A549 (cell line): ENCODE results near the gene TRPM2. TPM values are rescaled to one million over a fixed set of nuclear protein-coding genes. Genes with fewer than 3 reads are reported as not detected.

ENCODE experiments used
- ATAC-seq, 2 experiments: fragments of 200-7000 bp in 1 of 2; fragments of >200 bp in 1 of 2; cut with Nextera tagmentation in 1 of 2; cut with Tn5 transposase in 1 of 2; 3 replicates each; pipeline versions ENCODE4 v1.8.0 to v1.9.1; 2018 to 2020; ENCODE audit warnings: mild to moderate bottlenecking in 1 of 2, moderate library complexity in 1 of 2
- CTCF ChIA-PET: fragments of 300-600 bp; sonication (Branson Sonifier 250); formaldehyde crosslinking; extraction: SDS; loops from one replicate; lab custom pipeline; 2021; ENCODE audit warnings: antibody characterized with exemption, inconsistent platforms; lab: Yijun Ruan, JAX
- POLR2A ChIA-PET: fragments of 350-600 bp; formaldehyde crosslinking; extraction: SDS; loops from one replicate; lab custom pipeline; 2021; ENCODE audit warnings: antibody characterized with exemption, inconsistent platforms; lab: Yijun Ruan, JAX
- DNase-seq, 2 experiments: peaks; one replicate each; pipeline versions ENCODE4 v3.0.0 to v3.0.0-alpha.2; 2011 to 2016; ENCODE audit warnings: low read depth in 1 of 2, low spot score in 1 of 2
- FAIRE-seq: peaks from 2 replicates; lab custom pipeline; 2011; peaks lifted over from hg19 to GRCh38; lab: Jason Lieb, UNC
- H3K27ac ChIP-seq, 2 experiments: fragments of >200 bp; sonication (Bioruptor Twin); formaldehyde crosslinking; 3 replicates each; pipeline ENCODE4 v1.5.1; 2016 to 2017
- H3K4me1 ChIP-seq: fragments of >200 bp; sonication (Bioruptor Twin); formaldehyde crosslinking; 3 replicates; pipeline ENCODE4 v1.6.1; 2016
- H3K4me2 ChIP-seq: fragments of >200 bp; sonication (Bioruptor Twin); formaldehyde crosslinking; 3 replicates; pipeline ENCODE4 v1.6.1; 2016
- H3K4me3 ChIP-seq: fragments of >200 bp; sonication (Bioruptor Twin); formaldehyde crosslinking; 3 replicates; pipeline ENCODE4 v1.5.1; 2016
- H3K9me3 ChIP-seq: fragments of >200 bp; sonication (Bioruptor Twin); formaldehyde crosslinking; 3 replicates; pipeline ENCODE4 v1.6.1; 2016
- ATOH8 ChIP-seq: fragments of 250-450 bp; sonication (Bioruptor Pico); IDR thresholded peaks from 2 replicates; pipeline ENCODE4 v1.5.0; 2020; ENCODE audit warnings: low read depth, mild to moderate bottlenecking, moderate library complexity
- CHD4 ChIP-seq: fragments of 200-600 bp; sonication (generic); IDR thresholded peaks from 2 replicates; pipeline ENCODE4 v1.6.1; 2016; ENCODE audit warnings: antibody characterized with exemption, mild to moderate bottlenecking, borderline replicate concordance
- E2F6 ChIP-seq: IDR thresholded peaks from 2 replicates; pipeline ENCODE4 v1.6.1; 2012; ENCODE audit warnings: low read depth, borderline replicate concordance
- EHF ChIP-seq: fragments of 250-450 bp; sonication (Bioruptor Pico); IDR thresholded peaks from 2 replicates; pipeline ENCODE4 v1.5.0; 2020; ENCODE audit warnings: mild to moderate bottlenecking
- EHMT2 ChIP-seq: fragments of 200-600 bp; sonication (generic); IDR thresholded peaks from 2 replicates; pipeline ENCODE4 v1.6.1; 2016; ENCODE audit warnings: antibody characterized with exemption, low read depth, mild to moderate bottlenecking, moderate library complexity
- ELK1 ChIP-seq: fragments of 150-350 bp; IDR thresholded peaks from 2 replicates; pipeline ENCODE4 v1.6.1; 2014; ENCODE audit warnings: low read depth, mild to moderate bottlenecking, low read length
- EP300 ChIP-seq, 2 experiments: fragments of >200 bp; sonication (Bioruptor Twin); formaldehyde crosslinking; IDR thresholded peaks; 2 replicates in 1 of 2; 3 replicates in 1 of 2; pipeline ENCODE4 v1.6.1; 2016 to 2017
- FOSB ChIP-seq: fragments of 250-450 bp; sonication (Bioruptor Pico); IDR thresholded peaks from 2 replicates; pipeline ENCODE4 v1.5.0; 2020; ENCODE audit warnings: mild to moderate bottlenecking, moderate library complexity
- FOXS1 ChIP-seq: fragments of 250-450 bp; sonication (Bioruptor Pico); IDR thresholded peaks from 2 replicates; pipeline ENCODE4 v1.5.0; 2020; ENCODE audit warnings: mild to moderate bottlenecking, moderate library complexity
- HDAC2 ChIP-seq: fragments of 200-600 bp; sonication (generic); IDR thresholded peaks from 2 replicates; pipeline ENCODE4 v1.6.1; 2016
- HES2 ChIP-seq: fragments of >200 bp; sonication (Bioruptor Twin); formaldehyde crosslinking; IDR thresholded peaks from 2 replicates; pipeline ENCODE4 v1.6.1; 2016
- HMGXB4 ChIP-seq: fragments of 250-450 bp; sonication (Bioruptor Pico); IDR thresholded peaks from 2 replicates; pipeline ENCODE4 v1.5.0; 2021; ENCODE audit warnings: mild to moderate bottlenecking, moderate library complexity, borderline replicate concordance
- HOXA7 ChIP-seq: fragments of 250-450 bp; sonication (Bioruptor Pico); IDR thresholded peaks from 2 replicates; pipeline ENCODE4 v1.5.0; 2020; ENCODE audit warnings: mild to moderate bottlenecking, moderate library complexity
- MAFK ChIP-seq: fragments of 450-650 bp; IDR thresholded peaks from 2 replicates; pipeline ENCODE4 v1.6.1; 2014; ENCODE audit not compliant: partially characterized antibody
- MYC ChIP-seq: IDR thresholded peaks from 2 replicates; pipeline ENCODE4 v1.6.1; 2012; ENCODE audit warnings: mild to moderate bottlenecking, inconsistent platforms, low read length, improper control_type of control experiment, borderline replicate concordance
- PHF8 ChIP-seq: fragments of 200-600 bp; sonication (generic); IDR thresholded peaks from 2 replicates; pipeline ENCODE4 v1.6.1; 2016; ENCODE audit warnings: low read depth, mild to moderate bottlenecking, antibody characterized with exemption, moderate library complexity, borderline replicate concordance
- POLR2AphosphoS2 ChIP-seq: conservative IDR thresholded peaks from 2 replicates; pipeline ENCODE4 v1.6.1; 2012; ENCODE audit warnings: low read length, improper control_type of control experiment, inconsistent platforms
- SMC3 ChIP-seq: fragments of >200 bp; sonication (Bioruptor Twin); formaldehyde crosslinking; IDR thresholded peaks from 3 replicates; pipeline ENCODE4 v1.6.1; 2018; ENCODE audit warnings: inconsistent platforms
- TFCP2L1 ChIP-seq: fragments of 250-450 bp; sonication (Bioruptor Pico); IDR thresholded peaks from 2 replicates; pipeline ENCODE4 v1.5.0; 2021; ENCODE audit warnings: mild to moderate bottlenecking
- ZC3H11A ChIP-seq: fragments of 450-650 bp; IDR thresholded peaks from 2 replicates; pipeline ENCODE4 v1.6.1; 2014; ENCODE audit warnings: antibody characterized with exemption, mild to moderate bottlenecking
- ZNF302 ChIP-seq: fragments of 250-450 bp; sonication (Bioruptor Pico); IDR thresholded peaks from 2 replicates; pipeline ENCODE4 v1.9.0; 2021; ENCODE audit warnings: inconsistent platforms, mild to moderate bottlenecking, moderate library complexity
- WGBS: methylation state at CpG from one replicate; pipeline ENCODE4 v1.1.6; 2017; ENCODE audit errors: missing lambda C conversion rate; 5-methylcytosine and 5-hydroxymethylcytosine counted together
- polyA plus RNA-seq, 4 experiments: library from polyadenylated mRNA; depleted of rRNA in 3 of 4; stranded (reverse); fragments of >200 nt; fragmentation: RNase III in 1 of 4; extraction: RNeasy Plus Mini Kit Qiagen cat#74134 plus additional on column Dnase treatment in 1 of 4; gene quantifications; 2 replicates in 3 of 4; 3 replicates in 1 of 4; pipeline ENCODE4 v1.2.3, GENCODE V29; 2011 to 2017

The TRPM2 gene
- polyA plus RNA-seq, 2 of the 4 experiments (the other 2 are of a cell fraction): 3.2 to 5.5 TPM

GRCh38 chr21:44434568-44434925 lies 81.1 kb downstream of the TRPM2 start:
- POLR2A ChIA-PET: no interaction called here
- Histone ChIP-seq H3K27ac (no peak overlapping the region), H3K4me3 (no peak overlapping the region), H3K4me2 (no peak overlapping the region), H3K4me1 (no peaks in the 10 kb centered on the region), H3K9me3 (no peaks in the 10 kb centered on the region)
- ATAC-seq (no peak), FAIRE-seq (no peak), DNase-seq (no peak)
- 13% methylated on average over 3 of the region's 13 CpGs for WGBS
- CTCF ChIA-PET: no interaction called here
- TF ChIP-seq ATOH8 (CRISPR knock-in tag) (no peak), PHF8 (no peak), EHMT2 (no peak)

GRCh38 chr21:44434936-44435635 lies 81.7 kb downstream of the TRPM2 start:
- FAIRE-seq (no peak), DNase-seq (no peak), ATAC-seq (no peak)
- no peaks in the 10 kb centered on the region for H3K4me1 ChIP-seq
- no peak for TF ChIP-seq CHD4
- no peak for TF ChIP-seq FOXS1
- TF ChIP-seq ZC3H11A: no peak
- no peak for TF ChIP-seq ELK1
- TF ChIP-seq POLR2AphosphoS2: no peak
- TF ChIP-seq ZNF302: no peak
- 36% methylated on average over 5 of the region's 28 CpGs for WGBS
- ChIA-PET POLR2A (no interaction called here), CTCF (no interaction called here)
- no peaks in the 10 kb centered on the region for H3K9me3 ChIP-seq
- H3K4me3 ChIP-seq: no peak overlapping the region
- H3K27ac ChIP-seq: no peak overlapping the region
- no peak overlapping the region for H3K4me2 ChIP-seq

GRCh38 chr21:44436111-44436611 lies 82.7 kb downstream of the TRPM2 start:
- no peak overlapping the region for H3K4me3 ChIP-seq
- ChIA-PET CTCF (no interaction called here), POLR2A (no interaction called here)
- DNase-seq (no peak), FAIRE-seq (no peak), ATAC-seq (no peak)
- H3K9me3 ChIP-seq: no peaks in the 10 kb centered on the region
- H3K4me1 ChIP-seq: no peaks in the 10 kb centered on the region
- no peak overlapping the region for H3K27ac ChIP-seq
- TF ChIP-seq SMC3 (no peak), HES2 (no peak), HDAC2 (no peak), HOXA7 (CRISPR knock-in tag) (no peak), TFCP2L1 (no peak), PHF8 (no peak), POLR2AphosphoS2 (no peak), ZC3H11A (no peak), ZNF302 (no peak), HMGXB4 (CRISPR knock-in tag) (no peak), EP300 (IDR thresholded peaks at IDR 0.05) (no peak), E2F6 (no peak), MAFK (no peak), MYC (no peak), FOSB (CRISPR knock-in tag) (no peak), EHF (no peak)
- no peak overlapping the region for H3K4me2 ChIP-seq
- 70% methylated on average over 2 of the region's 13 CpGs for WGBS
